OCI-M2 (cell line): ENCODE results near the gene ANO1.

ENCODE experiments used
- DNase-seq: peaks from one replicate; lab custom pipeline; 2025; ENCODE audit not compliant: unreplicated experiment; lab: John Stamatoyannopoulos, UW

Gene ANO1

DNA sequence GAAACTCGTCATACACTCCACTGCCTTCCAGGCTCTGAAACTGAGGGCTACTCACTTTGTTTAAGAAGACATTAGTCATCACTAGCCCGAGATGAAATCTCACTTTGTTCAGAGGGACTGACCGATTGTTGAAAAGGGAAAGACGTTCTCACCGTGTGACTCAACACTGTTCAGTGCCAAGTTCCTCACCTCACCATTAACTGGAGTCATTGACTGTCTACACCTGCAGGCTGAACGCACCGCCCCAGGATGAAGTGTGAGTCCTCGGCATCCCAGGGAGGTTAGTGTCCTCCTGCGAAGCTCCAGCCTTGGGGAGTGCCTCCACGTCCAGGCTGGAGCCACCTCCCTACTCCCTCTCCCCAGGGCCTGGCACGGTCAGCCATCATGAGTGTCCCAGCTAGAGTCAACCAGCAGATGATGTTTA is 155.4 kb downstream of the ANO1 start:
- DNase-seq: no peak

DNA sequence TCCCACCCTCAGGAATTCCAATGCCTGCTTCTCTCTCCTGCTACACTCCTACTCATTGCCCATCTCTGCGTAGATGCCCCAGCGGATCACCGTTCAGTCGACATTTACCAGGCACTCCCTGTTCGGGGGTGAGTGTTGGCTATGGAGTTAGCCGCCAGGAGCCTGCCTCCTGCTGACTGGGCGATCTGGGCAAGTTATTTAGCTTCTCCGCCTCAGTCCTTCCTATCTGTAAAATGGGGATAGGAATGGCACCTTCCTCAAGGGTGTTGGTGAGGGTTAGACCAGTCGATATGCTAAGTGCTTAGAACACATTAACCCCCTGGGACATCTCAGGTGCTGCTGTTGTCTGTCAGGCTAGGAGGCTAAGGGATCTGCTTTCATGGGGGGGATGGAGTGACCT is 155.8 kb downstream of the ANO1 start:
- DNase-seq: no peak
